NOMO-1 treated with dmso at 0.1 percent for 144 hours (cell line): ENCODE results near the gene ADAMTSL2.

Source experiments
- DNase-seq: peaks from one replicate; lab custom pipeline; 2025; ENCODE audit not compliant: unreplicated experiment; lab: John Stamatoyannopoulos, UW

Gene ADAMTSL2

DNA sequence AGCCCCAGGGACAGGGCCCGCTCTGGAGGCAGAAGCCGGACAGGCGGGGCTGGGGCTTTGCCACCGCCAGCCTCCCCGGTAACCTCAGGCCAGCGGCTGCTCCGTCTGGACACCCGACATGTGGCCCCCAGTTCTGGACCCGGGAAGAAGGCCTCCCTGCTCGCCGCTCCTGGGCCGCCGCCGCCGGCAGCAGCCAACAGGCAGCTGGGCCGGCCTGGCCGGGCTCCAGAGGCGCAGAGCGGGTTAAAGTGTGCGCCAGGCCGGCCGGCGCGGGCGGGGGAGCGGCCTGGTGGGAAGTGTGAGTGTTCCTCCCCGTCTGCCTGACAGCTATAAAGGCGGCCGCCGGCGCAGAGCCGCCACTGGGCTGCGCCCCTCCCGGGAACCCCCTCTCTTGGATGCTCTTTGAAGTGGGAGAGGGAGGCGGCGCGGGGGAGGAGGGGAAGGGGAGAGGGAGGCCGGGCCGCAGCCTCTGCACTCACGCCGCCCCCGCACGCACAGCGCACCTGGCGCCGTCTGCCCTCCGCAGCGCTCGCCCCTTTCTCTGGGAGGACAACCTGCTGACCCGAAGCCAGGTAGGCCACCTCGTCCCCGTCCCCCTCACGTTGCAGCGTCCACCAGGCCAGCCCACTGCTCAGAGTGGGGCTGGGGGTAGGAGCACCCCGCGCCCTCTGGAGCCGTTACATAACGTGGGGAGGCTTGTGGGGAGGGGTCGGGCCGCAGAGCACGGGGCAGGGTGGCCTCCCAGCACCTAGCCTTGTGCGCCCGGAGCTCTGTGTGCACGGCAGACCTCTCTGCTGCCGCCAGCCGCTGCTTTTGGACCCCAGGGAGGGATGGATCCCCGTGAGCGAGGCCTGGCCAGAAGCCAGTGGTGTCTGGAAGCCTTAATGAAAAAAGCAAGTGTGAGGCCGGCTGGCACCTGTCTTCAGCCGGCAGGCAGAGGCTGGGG is at the start of gene ADAMTSL2:
ADAMTSL2 (plus strand) TSS at position 359 of the 946 bp plus-strand sequence. CDS start 2,009 bp downstream, outside the sequence.
- no peak for DNase-seq

DNA sequence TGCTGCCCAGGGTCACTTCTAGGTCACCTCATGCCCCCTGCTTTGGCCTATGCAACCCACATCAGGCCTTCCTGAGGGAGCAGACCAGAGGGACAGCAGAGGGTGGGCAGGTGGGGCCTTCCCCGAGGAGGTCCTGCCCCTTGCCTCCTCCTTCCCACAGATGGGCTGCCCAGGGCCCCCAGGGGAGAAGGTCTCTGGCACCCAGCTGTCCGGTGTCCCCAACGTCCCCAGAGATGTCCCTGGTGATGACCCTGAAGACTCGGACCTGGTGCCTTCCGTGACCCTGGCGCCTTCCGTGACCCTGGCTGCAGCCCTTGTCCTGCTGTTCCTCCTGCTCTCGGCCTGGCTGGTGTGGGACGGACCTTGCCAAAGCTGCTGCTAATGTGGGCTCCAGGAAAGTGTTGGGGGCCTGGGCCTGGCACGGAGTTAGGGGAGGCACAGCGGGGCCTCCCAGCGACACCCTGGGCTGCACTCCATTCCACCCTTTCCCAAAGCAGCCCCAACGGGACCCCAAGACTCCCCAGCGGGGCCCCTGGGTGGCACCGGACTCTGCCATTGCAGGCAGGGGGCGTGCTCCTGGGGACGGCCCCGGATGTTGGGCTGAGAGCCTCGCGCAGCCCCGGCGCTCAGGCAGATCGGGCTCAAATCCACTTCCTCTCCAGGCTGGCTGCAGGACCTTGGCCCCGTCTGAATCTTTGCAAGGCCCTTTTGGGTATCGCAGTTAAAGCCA is 48.8 kb upstream of the ADAMTSL2 start:
- DNase-seq = peak; percentile 46

DNA sequence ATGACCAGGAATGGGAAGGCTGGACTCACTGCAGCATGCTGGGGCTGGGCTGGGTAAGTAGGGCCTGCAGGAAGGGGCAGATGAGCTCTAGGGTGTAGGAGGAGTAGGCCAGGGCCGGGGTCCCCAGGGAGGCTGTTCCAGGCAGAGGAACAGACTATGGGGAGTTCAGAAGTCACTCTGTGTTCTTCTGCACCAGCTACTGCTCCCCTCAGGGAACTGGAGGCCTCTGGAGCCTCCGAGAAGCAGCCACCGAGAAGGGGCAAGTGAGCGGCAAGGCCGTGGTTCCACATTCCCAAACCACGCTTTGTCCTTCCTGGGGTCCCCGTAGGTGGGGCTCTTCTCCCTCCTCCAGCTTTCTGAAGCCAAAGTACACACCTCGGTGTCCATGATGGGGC is 47.2 kb upstream of the ADAMTSL2 start:
- DNase-seq = no peak

DNA sequence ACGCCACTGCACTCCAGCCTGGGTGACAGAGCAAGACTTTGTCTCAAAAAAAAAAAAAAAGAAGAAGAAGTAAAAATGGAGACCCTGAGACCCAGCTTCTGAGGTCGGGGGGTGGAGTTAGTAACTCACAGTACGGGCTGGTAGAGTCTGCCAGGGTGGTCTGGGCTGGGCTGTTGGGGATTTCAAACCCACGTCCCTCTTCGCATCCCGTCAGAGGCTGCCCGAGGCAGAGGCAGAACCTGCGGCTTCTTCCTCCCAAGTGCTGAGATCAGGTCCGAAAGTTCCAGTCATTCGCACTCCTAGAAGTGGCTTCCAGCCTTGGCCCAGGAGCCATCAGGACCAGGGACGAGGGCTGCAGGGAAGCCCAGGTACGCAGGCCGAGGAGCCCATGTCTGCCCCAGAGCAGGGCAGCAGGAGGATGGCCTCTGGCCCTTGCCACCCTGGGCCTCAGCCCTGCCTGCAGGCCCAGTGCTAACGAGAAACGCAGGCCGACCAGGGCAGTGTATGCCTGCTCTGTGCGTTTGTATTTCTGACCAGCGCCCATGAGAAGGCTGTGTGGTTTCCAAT is 45.7 kb upstream of the ADAMTSL2 start:
- no peak for DNase-seq

DNA sequence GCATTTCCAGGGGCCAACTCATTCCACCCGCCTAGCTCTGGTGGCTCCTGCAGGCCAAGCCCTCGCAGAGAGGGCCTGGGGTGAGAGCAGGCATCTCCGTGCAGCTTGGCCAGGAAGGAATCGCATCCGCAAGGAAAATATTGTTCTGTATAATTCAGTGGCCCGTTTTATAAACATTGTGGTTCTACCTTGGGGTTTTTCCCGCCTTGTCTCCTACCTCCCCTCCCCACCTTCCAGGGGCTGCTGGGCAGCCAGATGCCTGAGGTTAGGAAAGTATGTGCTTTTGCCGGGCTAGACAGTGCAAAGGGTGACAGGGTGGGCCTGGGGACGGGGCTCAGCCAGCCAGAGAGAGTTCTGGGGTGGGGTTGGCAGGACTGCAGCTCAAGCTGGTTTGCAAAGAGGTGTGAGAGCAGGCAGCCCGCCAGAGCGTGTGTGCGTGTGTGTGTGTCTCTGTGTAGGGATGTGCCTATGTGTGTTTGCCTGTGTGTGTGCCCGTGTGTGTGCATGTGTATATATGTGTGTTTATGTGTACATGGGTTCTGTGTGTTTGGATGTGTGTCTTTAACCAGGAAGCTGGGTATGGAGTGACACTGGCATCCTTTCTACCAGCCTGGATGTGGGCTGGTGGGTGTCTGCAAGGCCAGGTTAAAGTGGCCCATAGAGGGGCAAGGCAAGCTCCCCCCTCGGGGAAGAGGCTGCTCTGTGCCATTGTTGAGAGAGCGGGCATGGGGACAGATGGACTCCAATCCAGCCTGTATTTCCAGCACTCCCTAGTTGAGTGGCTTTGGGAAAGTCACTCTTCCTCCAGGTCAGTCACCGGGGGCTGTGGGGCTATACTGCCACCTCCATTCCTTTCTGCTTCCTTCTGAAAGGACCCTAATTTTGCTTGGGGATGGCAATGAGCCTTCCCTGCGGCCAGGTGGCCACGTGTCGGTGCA is 45.0 kb upstream of the ADAMTSL2 start:
- DNase-seq = no peak

DNA sequence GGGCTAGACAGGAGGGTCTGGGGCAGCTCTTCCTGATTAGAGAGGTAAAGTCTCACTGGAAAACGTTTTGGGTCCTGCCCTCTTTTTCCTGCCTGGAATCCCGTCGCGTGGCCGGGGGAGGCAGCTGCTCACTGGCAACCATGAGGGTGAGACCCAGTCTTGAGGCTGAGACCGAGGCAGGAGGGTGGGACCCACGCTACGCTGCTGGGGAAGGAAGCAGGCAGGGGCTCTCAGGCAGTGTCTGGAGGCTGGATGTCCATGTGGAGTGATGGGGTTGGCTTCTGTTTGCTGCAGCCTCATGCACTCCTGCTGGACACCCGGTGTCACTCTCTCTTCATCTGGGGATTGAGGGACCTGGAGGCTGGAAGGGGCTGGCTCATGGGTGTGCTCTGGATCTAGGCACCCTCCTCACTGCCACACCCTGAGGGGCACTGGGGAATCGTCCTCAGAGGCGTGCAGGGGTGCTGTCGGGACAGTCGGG is 44.3 kb upstream of the ADAMTSL2 start:
- no peak for DNase-seq

DNA sequence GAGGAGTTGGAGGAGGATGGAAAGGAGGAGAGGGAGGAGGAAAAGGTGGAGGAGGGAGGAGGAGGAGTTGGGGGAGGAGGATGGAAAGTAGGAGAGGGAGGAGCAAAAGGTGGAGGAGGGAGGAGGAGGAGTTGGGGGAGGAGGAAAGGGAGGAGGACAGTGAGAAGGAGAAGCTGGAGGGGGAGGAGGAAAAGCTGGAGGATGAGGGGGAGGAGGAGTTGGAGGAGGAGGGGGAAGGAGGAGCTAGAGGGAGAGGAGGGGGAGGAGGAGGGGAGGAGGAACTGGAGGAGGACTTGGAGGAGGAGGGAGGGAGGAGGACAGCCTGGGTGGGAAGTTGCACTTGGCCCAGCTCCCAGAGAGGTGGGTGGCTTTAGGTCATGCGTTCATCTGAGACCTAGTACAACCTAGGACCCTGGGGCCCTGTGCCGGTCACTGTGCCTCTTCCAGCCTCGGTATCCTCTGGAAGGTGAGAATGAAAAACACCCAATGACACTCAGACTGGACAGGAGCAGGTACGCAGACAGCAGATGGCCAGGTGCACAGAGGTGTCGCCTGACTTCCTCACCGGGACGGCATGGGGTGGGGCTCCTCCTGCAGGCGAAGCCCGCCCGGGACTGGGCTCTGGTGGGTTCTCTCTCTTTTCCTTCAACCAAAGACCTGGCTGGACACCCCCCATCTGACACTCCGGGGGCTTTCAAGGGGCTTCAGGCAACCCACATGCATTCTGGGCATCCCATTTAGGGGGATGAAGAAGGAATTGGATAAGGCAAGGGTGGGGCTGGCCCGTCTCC is 43.4 kb upstream of the ADAMTSL2 start:
- no peak for DNase-seq

DNA sequence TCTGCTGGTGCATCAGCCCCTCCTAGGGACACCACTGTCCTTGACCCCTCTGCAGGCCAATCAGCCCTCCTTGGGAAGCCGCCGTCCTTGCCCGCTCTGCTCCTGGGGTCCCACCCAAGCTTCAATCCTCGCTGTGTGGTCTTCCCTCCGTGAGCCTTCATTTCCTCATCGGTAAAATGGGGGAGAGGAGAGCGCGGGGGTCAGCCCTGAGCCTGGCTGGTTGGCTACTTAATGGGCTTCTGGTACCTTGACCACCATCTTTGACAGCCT is 42.9 kb upstream of the ADAMTSL2 start:
- no peak for DNase-seq

DNA sequence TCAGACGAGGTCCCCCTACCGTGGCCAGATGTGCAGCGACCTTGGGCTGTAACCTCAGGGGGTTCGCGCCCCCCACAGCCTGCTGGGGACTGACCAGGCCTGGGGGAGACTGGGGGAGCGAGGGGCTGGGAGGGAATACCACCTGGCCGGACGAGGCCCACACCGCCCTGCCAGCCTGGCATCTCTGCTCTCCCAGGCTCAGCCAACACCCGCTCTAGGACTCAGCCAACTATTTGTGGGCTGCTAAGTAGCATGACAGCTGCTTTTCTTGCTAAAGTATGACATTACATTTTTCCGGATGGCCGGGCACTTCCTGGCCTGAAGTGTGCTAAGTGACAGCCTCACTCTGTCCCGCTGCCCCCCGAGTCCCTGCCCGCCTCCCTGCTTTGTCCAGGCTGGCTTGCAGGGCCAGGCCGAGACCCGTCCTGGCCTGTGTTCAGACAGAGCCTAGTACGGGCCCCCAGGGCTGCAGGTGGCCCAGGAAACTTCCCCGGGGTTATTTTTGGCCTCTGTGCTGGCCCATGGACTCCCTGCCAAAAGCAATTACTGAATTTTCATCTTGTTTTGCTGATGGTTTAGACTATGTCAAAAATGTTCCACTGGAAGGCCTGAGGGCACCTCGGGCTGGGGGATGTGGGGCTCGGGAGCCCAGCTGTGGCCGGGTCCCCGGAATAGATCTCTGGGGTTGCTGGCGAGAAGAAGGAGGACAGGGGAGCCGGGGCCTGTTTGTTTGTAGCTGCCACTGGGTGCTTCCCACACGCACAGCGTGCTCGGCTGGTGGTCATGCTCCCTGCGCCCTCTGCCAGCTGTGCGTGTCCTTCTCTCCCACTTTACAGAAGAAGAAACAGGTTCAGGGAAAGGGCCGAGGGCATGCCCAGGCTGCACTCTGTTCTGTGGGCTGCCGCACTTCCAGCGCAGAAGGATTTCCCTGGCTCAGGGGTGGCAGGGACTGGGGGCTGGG is 42.2 kb upstream of the ADAMTSL2 start:
- no peak for DNase-seq

DNA sequence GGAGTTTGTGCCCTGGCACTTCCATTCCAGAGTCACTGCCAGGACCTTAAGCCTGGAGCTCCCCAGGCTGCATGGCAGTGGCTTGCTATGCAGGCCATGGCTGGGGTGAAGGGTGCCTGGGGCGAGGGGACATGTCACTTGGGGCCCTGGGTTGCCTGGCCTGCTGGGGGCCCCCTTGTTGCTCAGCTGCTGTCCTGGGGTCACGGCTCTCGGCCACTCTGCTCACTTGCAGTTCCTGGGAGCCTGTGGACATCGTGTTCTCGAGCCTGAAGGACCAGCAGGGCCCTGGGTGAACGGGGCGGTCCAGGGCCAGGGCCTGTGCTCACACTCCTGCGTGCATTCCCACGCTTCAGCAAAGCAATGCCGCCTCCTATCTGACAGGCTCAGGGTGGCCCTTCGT is 41.1 kb upstream of the ADAMTSL2 start:
- DNase-seq = no peak

DNA sequence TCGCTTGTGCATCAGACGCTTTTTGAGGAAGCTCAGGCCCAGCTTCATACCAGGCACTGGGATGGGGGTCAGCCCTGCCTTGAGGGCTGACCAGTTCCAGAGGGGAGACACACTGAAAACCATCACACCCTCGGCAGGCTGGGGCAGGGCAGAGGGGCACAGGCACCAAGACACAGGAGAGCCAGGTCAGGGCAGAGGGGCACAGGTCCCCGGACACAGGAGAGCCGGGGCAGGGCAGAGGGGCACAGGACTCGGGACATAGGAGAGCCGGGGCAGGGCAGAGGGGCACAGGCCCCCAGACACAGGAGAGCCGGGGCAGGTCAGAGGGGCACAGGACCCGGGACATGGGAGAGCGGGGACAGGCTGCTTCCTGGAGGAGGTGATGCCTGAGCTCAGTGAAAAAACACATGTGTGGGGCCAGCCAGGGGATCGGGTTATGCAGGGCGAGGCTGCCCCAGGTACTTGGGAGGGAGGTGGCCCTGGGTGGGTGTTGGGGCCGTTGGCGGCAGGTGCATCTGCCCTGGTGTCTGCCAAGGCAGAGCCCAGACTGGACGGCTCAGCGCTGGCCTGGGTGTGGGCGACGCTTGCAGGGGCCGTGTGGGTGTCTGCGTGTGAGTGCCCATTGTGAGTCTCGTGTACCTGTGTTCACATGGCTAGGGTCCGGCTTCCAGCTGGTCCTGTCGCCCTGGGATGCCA is 40.5 kb upstream of the ADAMTSL2 start:
- DNase-seq = no peak

DNA sequence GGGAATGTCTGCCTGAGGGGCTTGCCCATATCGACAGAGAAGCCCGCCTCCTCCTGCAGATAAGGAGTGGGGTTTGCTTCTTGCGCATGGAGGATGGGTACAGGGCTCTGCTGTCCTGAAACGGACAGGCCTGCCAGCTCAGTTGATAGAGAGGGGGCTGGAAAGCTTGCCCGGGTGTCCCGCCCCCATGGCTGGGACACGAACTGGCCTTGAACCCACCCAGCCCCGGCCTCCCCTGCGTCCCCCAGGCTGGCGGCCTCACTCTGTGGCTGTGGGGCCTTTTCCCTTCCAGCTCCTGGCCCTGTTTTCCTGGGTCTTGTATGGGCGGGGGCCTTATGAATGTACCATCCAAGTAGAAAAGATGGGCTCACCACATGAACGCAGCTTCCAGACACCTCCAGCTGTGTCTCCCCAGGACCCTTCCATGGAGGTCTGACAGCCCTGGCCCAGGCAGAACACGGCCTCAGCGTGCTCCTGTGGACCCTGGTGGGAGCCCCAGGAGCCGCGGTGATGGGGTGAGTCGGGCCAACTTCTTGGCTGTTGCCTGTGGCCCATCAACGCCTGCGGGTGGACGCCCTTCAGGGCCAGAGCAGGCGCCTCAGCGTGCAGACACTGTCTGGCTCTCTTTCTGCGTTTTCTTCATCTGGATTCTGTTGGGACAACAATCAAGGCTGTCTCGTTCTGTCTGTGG is 39.7 kb upstream of the ADAMTSL2 start:
- DNase-seq = no peak

DNA sequence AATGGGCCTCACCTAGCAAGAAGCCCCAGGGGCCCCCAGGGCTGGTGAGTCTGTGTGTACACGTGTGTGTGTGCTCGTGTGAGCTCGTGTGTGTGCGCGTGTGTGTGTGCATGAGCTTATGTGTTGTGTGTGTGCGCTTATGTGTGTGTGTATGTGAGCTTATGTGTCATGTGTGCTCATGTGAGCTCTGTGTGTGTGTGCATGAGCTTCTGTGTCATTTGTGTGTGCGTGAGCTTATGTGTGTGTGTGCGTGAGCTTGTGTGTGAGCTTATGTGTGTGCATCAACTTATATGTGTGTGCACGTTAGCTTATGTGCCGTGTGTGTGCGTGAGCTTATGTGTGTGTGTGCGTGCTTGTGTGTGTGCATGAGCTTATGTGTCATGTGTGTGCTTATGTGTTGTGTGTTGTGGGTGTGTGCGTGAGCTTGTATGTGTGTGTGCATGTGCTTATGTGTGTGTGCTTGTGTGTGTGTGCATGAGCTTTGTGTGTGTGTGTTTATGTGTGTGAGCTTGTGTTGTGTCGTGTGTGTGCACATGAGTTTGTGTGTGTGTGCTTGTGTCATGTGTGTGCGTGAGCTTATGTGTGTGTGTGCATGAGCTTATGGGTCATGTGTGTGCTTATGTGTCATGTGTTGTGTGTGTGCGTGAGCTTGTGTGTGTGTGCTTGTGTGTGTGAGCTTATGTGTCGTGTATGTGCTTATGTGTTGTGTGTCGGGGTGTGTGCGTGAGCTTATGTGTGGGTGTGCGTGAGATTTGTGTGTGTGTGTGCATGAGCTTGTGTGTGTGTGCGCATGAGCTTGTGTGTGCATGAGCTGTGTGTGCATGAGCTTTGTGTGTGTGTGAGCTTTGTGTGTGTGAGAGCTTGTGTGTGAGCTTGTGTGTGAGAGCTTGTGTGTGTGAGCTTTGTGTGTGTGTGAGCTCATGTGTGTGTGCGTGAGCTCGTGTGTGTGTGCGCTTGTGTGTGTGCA is 38.9 kb upstream of the ADAMTSL2 start:
- no peak for DNase-seq

DNA sequence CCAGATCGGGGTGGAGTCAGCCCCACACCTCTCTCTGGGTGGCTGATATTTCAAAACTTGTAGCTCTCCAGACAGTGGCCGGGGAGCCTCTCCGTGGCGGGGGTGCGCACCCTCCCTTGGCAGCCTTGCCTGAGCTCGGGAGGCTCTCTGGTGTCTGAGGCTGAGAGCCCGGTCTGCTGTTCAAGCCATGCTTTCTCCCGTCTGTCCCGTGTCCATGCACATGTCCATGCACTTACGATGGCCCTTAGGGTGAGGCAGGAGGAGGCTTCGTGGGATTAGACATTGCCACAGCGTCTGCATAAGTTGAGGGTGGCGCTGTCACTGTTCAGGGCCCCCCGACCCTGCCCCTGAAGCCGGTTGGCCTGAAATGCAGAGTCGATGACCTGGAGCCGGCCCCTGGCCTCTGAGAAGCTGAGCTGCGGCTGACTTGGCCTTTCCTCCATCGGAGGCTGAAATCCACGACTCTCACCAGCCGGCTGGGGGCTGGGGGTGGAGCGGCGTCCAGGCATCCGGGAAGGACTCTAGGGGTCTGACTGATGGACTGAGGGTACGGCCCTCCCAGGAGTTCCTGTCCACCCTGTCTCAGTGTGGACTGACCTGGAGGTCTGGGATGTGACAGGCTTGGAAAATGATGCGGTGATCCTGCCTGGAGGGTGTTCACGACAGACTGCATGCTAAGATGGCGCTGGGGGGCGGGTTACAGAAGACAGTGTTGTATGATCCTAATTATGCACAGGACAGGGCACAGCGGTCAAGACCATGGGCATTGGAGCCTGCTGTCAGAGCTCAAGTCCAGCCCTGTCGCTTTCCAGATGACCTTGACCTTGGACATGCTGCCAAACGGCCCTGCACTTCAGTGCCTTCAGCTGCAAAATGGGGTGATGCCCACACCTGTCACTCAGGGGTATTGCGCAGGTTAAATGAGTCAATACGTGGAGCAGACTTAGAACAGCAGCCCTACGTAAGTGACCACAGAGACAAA is 37.4 kb upstream of the ADAMTSL2 start:
- no peak for DNase-seq

DNA sequence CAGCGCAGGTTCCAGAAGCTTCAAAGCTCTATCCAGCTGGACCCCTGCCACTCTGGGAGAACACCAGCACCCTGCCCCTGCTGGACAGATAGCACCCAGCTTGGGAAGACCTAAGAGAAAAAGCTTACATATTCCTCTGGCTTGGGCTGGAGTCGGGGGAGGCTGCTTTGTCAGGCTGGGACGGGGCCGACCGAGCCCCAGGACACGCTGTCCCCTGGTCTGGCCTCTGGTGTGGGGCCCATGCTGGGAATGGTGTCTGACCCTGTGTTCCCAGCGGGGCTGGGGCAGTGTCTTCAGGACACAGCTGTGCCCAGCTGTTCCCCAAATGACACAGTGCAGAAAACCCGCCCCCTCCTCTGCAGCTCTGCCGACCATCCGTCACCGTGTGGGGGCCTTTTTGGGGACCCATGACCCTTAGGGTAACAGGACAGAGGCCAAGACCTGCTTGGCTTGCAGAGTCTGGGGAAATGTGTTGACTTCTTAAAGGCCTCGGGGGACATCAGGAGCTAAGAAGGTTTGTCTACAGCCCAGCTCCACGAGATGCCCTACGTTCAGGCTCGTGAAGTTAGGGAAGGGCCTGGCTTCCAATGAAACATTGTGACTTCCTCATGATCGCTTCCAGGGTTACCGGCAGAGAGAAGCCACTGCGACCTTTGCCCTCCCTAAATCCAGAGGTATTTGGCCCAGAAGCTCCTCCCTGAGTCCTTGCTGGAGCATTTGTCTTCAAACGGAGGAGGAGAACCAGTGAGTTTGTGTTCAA is 35.2 kb upstream of the ADAMTSL2 start:
- DNase-seq = no peak
